Measurements from ENCODE around the gene TJP1.
"Not testable (repeated sequence)": the region's sequence is repeated elsewhere in the genome, so short reads cannot be mapped to it uniquely, and the experiment has no call there.

Gene TJP1

DNA sequence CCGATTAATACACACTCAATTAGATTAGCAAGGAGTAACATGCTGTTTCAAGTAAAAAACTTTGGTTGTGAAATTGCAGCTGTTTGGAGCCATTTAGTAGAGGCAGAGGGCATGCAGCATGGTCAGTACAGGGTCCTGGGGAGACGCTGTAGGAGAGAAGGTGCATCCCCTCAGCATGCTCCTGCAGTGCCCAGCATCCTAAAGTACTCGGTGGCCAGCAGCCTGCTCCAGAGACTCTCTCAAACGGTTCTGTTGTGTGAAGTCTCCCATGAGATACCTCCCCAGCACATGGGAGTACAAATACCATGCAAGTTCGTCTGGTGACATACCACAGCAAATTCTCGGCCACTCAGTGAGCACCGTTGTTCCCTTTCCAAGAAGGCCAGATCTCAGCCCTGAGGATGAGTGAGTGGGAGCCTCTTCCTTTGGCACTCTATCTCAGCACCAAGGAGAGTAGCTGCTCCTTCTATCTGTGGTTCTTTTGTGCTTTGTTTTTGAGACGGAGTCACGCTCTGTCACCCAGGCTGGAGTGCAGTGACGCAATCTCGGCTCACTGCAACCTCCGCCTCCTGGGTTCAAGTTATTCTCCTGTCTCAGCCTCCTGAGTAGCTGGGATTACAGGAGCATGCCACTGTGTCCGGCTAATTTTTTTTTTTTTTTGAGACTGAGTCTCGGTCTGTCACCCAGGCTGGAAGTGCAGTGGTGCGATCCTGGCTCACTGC lies 72.7 kb downstream of the TJP1 start:
- no peak for DNase-seq

DNA sequence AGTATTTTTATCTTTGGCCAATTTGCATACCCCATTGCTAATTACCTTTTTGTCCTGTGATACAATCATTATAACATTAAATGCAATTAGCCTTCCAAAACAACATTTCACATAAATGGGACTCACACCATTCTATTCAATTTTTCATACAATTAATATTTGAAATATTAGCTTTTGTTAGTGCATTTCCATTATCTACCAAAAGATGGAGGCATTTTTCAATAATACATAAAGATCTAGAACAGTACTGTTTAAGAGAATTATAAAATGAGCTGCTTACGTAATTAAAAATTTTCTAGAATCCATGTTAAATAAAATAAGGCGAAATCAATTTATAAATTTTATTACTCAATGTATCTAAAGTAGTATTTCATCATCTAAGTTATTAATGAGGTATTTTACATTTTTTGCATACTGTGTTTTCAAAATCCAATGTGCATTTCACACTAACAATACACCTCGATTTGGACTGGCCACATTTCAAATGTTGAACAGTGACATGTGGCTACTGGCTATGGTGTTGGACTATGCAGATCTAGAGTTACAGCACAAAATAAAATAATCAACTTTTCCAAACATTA lies 74.3 kb downstream of the TJP1 start:
- DNase-seq: no peak

DNA sequence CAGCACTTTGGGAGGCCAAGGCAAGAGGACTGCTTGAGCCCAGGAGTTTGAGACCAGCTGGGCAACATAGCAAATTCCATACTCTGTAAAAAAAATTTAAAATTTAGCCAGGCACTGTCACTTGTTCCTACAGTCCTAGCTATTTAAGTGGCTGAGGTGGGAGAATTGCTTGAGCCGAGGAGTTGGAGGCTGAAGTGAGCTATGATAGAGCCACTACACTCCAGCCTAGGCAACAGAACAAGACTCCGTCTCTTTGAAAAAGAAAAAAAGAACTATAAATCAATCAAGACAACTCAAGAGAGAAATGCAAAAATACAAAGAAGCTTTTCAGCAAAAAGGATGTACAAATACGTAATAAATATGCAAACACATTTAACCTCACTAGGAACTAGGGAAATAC lies 78.8 kb downstream of the TJP1 start:
- no peak for DNase-seq

DNA sequence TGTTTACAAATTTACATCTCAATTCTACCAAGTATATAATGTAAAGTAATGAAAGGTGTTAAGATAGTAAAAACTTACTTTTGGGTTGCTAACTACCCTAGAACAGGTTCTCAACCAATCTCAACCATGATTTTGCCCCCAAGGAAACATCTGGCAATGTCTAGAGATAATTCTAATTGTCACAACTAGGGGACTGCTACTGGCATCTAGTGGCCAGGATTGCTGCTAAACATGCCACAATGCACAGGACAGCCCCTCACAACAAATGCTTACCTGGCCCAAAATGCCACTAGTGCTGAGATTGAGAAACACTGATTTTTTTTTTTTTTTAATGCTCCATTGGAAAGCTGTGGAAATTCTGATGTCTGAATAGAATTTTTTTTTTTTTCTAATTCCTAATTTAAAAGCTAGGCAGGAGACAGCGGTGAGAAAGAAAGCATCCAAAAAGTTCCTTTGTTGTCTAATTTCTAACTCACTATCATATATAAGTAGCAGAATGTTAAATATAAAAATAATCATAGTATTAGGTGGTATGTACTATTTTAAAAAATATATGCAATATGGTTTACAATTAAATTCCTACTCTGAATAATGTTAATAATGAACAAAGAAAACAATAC lies 81.5 kb downstream of the TJP1 start:
- DNase-seq: no peak

GRCh38 chr15:29736744-29737020 lies 85.6 kb downstream of the TJP1 start:
- DNase-seq: no peak

GRCh38 chr15:29736012-29736743 lies 86.1 kb downstream of the TJP1 start:
- no peak for DNase-seq

GRCh38 chr15:29734917-29735572 lies 87.2 kb downstream of the TJP1 start:
- DNase-seq: no peak

GRCh38 chr15:29731865-29732264 lies 90.4 kb downstream of the TJP1 start:
- no peak for DNase-seq

GRCh38 chr15:29730471-29730870 lies 91.8 kb downstream of the TJP1 start:
- DNase-seq: not testable (repeated sequence)

DNA sequence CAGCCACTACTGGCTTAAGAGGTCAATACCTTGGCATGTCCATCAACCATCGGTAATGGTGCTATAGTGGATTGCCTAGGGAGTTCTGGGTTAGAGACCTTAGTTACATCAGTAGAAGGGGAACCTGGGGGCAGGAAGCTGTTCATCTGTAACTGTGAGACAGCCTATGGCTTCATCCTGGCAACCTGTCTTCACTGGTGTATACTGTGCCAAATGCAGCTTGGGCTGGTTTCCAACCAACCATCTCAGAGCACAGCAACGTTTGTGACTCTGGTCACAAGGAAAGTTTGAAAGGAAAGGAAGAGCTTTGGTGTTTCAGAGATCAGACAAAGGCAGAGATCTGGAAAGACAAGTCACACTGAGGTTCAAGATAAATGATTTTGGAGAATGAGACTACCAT lies 93.8 kb downstream of the TJP1 start:
- no peak for DNase-seq

- DNase-seq: no peak
These were observed 94.4 kb downstream of the TJP1 start for GRCh38 chr15:29727871-29728270.

GRCh38 chr15:29726553-29726952 lies 95.7 kb downstream of the TJP1 start:
- DNase-seq: no peak

GRCh38 chr15:29724026-29724425 lies 98.2 kb downstream of the TJP1 start:
- no peak for DNase-seq

DNA sequence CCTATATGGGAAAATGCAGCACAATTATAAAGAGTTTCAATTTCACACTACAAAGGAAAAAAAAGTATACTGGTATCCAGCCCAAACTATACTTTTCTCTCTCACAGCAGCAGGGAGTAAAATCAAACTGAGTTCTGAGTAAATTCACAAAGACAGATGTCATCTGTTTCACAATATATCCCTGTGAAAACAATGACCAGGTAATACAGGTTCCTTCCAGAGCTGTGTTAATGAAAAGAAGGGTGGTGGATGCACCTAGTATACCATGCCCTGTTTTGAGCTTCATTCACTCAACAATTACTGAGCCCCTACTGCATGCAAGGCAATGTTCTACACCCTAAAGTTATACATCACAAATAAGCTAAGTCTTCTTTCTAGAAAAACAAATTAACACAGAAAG lies 108.5 kb downstream of the TJP1 start:
- no peak for DNase-seq

- DNase-seq: no peak
These were observed 110.0 kb downstream of the TJP1 start for GRCh38 chr15:29712149-29712885.

DNA sequence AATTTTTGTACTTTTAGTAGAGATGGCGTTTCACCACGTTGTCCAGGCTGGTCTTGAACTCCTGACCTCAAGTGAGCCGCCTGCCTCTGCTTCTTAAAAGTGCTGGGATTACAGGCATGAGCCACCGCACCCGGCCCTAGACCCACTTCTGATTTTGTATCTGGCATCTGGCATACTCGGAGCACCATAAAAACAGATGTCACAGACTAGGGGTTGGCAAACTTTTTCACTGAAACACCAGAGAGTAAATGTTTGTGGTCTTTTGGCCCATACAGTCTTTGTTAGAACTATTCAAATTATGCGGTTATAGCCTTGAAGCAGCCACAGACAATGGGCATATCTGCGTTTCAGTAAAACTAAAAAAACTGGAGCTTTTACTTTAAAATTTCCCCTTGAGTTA lies 110.7 kb downstream of the TJP1 start:
- no peak for DNase-seq

GRCh38 chr15:29708519-29708918 lies 113.7 kb downstream of the TJP1 start:
- DNase-seq: no peak

DNA sequence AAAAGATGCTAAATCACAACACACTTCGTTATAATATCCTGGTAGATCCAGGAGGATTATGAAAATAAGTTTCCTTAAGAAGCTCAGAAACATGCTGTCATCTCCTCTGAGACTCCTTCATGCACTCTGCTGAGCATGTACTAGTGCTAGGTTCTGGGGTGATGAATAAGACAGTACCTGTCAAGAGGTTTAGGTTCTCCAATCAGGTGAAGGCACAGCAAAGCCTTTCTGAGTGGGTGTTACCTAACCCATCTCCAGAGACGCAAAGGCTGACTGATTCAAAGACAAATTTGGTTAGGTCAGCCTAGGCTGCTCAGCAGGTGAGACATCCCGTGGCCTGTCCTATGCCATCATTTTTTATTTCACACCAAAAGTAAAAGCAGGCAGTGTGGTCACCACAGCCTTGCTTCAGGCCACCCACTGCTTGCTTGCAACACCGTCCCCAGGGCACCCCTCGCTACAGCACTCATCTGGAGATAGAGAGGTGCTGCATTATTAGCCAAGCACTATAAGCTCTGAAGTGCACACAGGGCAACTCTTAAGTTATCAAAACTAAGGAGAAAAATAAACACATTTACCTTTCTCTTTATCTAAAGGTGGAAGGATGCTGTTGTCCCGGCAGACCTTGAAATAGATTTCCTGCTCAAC lies 117.2 kb downstream of the TJP1 start:
- DNase-seq: no peak

DNA sequence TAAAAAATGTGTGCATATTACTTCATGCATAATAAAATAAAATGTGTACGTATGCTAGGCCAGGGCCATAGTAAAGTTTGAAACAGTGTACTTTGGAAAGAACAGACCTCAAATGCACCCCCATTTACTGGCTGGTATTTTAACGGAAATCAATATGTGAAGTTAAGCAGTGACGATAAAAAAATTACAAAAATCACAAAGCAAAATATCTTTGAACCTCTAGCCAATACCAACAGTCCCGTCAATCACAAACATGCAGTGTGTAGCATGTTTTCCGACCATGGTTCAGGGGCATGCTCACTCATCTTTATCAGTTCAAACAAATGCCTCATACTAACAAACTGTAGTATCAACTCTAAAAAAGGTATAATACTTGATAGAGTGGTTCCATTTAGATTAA lies 121.1 kb downstream of the TJP1 start:
- no peak for DNase-seq

GRCh38 chr15:29700296-29700695 lies 122.0 kb downstream of the TJP1 start:
- DNase-seq: no peak

GRCh38 chr15:29699791-29700190 lies 122.5 kb downstream of the TJP1 start:
- no peak for DNase-seq

- no peak for DNase-seq
These were observed 124.1 kb downstream of the TJP1 start for GRCh38 chr15:29698030-29698701.
